H9 (cell line): ENCODE data around the gene STX8. TPM values are rescaled to one million over a fixed set of nuclear protein-coding genes. Genes with fewer than 3 reads are reported as not detected.

Experiments
- DNase-seq: peaks from one replicate; pipeline ENCODE4 v3.0.0-alpha.2; 2017
- H2AFZ ChIP-seq: one replicate; pipeline ENCODE4 v1.6.1; 2013; ENCODE audit warnings: mild to moderate bottlenecking, low read length, control low read depth, moderate library complexity
- H2AK5ac ChIP-seq: 2 replicates; pipeline ENCODE4 v1.6.1; 2013; ENCODE audit warnings: low read length, control low read depth, mixed read lengths; ENCODE audit not compliant: insufficient read length
- H2BK120ac ChIP-seq: one replicate; pipeline ENCODE4 v1.6.1; 2013; ENCODE audit warnings: low read depth, mild to moderate bottlenecking, low read length, control low read depth, inconsistent platforms; ENCODE audit not compliant: poor library complexity, severe bottlenecking
- H2BK12ac ChIP-seq: 2 replicates; pipeline ENCODE4 v1.6.1; 2013; ENCODE audit warnings: low read length, control low read depth, mixed read lengths, low read depth; ENCODE audit not compliant: insufficient read length
- H2BK15ac ChIP-seq: 2 replicates; pipeline ENCODE4 v1.6.1; 2013; ENCODE audit warnings: low read depth, low read length, control low read depth
- H2BK20ac ChIP-seq: one replicate; pipeline ENCODE4 v1.6.1; 2013; ENCODE audit warnings: low read depth, mild to moderate bottlenecking, low read length, control low read depth, inconsistent platforms; ENCODE audit not compliant: poor library complexity, severe bottlenecking
- H2BK5ac ChIP-seq: 2 replicates; pipeline ENCODE4 v1.6.1; 2013; ENCODE audit warnings: low read length, control low read depth, mixed read lengths; ENCODE audit not compliant: insufficient read length
- H3K14ac ChIP-seq: 2 replicates; pipeline ENCODE4 v1.6.1; 2013; ENCODE audit warnings: low read length, control low read depth; ENCODE audit not compliant: insufficient read depth
- H3K18ac ChIP-seq: 2 replicates; pipeline ENCODE4 v1.6.1; 2013; ENCODE audit warnings: low read depth, mild to moderate bottlenecking, mixed read lengths, low read length, control low read depth; ENCODE audit not compliant: insufficient read length
- H3K23ac ChIP-seq: 2 replicates; pipeline ENCODE4 v1.6.1; 2013; ENCODE audit warnings: low read length, control low read depth, mixed read lengths, low read depth; ENCODE audit not compliant: insufficient read length
- H3K23me2 ChIP-seq: 2 replicates; pipeline ENCODE4 v1.6.1; 2013; ENCODE audit warnings: low read depth, mild to moderate bottlenecking, mixed read lengths, low read length, control low read depth; ENCODE audit not compliant: insufficient read length, poor library complexity, severe bottlenecking
- H3K27ac ChIP-seq: 2 replicates; pipeline ENCODE4 v1.5.1; 2013; ENCODE audit warnings: low read length, control low read depth, mixed read lengths, low read depth; ENCODE audit not compliant: insufficient read length
- H3K27me3 ChIP-seq: 2 replicates; pipeline ENCODE4 v1.6.1; 2013; ENCODE audit warnings: low read length, control low read depth, inconsistent platforms; ENCODE audit not compliant: insufficient read depth
- H3K4ac ChIP-seq: 2 replicates; pipeline ENCODE4 v1.6.1; 2013; ENCODE audit warnings: low read depth, mild to moderate bottlenecking, control low read depth, inconsistent platforms, low read length, moderate library complexity
- H3K4me1 ChIP-seq: 2 replicates; pipeline ENCODE4 v1.6.1; 2013; ENCODE audit warnings: low read length, control low read depth, inconsistent platforms; ENCODE audit not compliant: insufficient read depth
- H3K4me2 ChIP-seq: 2 replicates; pipeline ENCODE4 v1.6.1; 2013; ENCODE audit warnings: low read length, control low read depth, mixed read lengths; ENCODE audit not compliant: insufficient read length, insufficient read depth
- H3K56ac ChIP-seq: 2 replicates; pipeline ENCODE4 v1.6.1; 2013; ENCODE audit warnings: low read depth, mild to moderate bottlenecking, mixed read lengths, low read length, control low read depth; ENCODE audit not compliant: insufficient read length
- H3K79me1 ChIP-seq: 2 replicates; pipeline ENCODE4 v1.6.1; 2013; ENCODE audit warnings: low read depth, mild to moderate bottlenecking, moderate library complexity, low read length, control low read depth, inconsistent platforms; ENCODE audit not compliant: insufficient read depth, poor library complexity, severe bottlenecking
- H3K79me2 ChIP-seq: 2 replicates; pipeline ENCODE4 v1.6.1; 2013; ENCODE audit warnings: low read length, control low read depth, inconsistent platforms; ENCODE audit not compliant: insufficient read depth
- H3K9ac ChIP-seq: 2 replicates; pipeline ENCODE4 v1.6.1; 2013; ENCODE audit warnings: low read length, control low read depth, mixed read lengths; ENCODE audit not compliant: insufficient read length; ENCODE audit errors: extremely low read depth
- H3K9me3 ChIP-seq: one replicate; pipeline ENCODE4 v1.6.1; 2013; ENCODE audit warnings: low read depth, low read length, inconsistent platforms; ENCODE audit not compliant: control insufficient read depth
- H3T11ph ChIP-seq: one replicate; pipeline ENCODE4 v1.6.1; 2013; ENCODE audit warnings: mild to moderate bottlenecking, low read length, control low read depth, inconsistent platforms
- H4K20me1 ChIP-seq: one replicate; pipeline ENCODE4 v1.6.1; 2013; ENCODE audit not compliant: control insufficient read depth, insufficient read length, insufficient read depth
- H4K5ac ChIP-seq: 2 replicates; pipeline ENCODE4 v1.6.1; 2013; ENCODE audit warnings: low read depth, mild to moderate bottlenecking, mixed read lengths, low read length, control low read depth; ENCODE audit not compliant: insufficient read length
- H4K8ac ChIP-seq: replicated peaks from 2 replicates; pipeline ENCODE4 v1.6.1; 2013; ENCODE audit warnings: low read length, control low read depth, mixed read lengths, low read depth; ENCODE audit not compliant: insufficient read length
- H4K91ac ChIP-seq: 2 replicates; pipeline ENCODE4 v1.6.1; 2013; ENCODE audit warnings: low read depth, mild to moderate bottlenecking, moderate library complexity, mixed read lengths, low read length, control low read depth; ENCODE audit not compliant: insufficient read length
- H3K27ac Mint-ChIP-seq, 3 experiments: 2 replicates in 2 of 3; 3 replicates in 1 of 3; pipeline ENCODE4 v1.8.0; 2020 to 2021; ENCODE audit warnings: mixed read lengths in 3 of 3, mild to moderate bottlenecking in 1 of 3, moderate library complexity in 1 of 3
- H3K27me3 Mint-ChIP-seq: 2 replicates; pipeline ENCODE4 v1.8.0; 2021; ENCODE audit warnings: low read depth, mild to moderate bottlenecking, moderate library complexity, mixed read lengths
- H3K36me3 Mint-ChIP-seq, 3 experiments: 2 replicates in 2 of 3; 3 replicates in 1 of 3; pipeline ENCODE4 v1.8.0; 2020 to 2021; ENCODE audit warnings: low read depth in 3 of 3, mixed read lengths in 3 of 3; ENCODE audit not compliant: insufficient read depth in 1 of 3
- H3K4me1 Mint-ChIP-seq, 2 experiments: 2 replicates each; pipeline ENCODE4 v1.8.0; 2020; ENCODE audit warnings: mixed read lengths in 2 of 2
- H3K4me3 Mint-ChIP-seq, 2 experiments: 2 replicates in 1 of 2; 3 replicates in 1 of 2; pipeline ENCODE4 v1.8.0; 2020 to 2021; ENCODE audit warnings: mild to moderate bottlenecking in 2 of 2, mixed read lengths in 2 of 2, moderate library complexity in 1 of 2
- H3K9me3 Mint-ChIP-seq, 2 experiments: 2 replicates in 1 of 2; 3 replicates in 1 of 2; pipeline ENCODE4 v1.8.0; 2020; ENCODE audit warnings: mild to moderate bottlenecking in 2 of 2, mixed read lengths in 2 of 2, moderate library complexity in 1 of 2
- WGBS: extraction: QIAGEN DNeasy Blood & Tissue Kit; methylation state at CpG from one replicate; pipeline ENCODE4 v1.1.7; 2013; ENCODE audit warnings: missing lambda C conversion rate, low lambda C conversion rate, mixed read lengths; ENCODE audit not compliant: insufficient read length; ENCODE audit errors: extremely low coverage; 5-methylcytosine and 5-hydroxymethylcytosine counted together
- total RNA-seq: library from RNA; stranded (reverse); gene quantifications from 2 replicates; pipeline ENCODE4 v1.2.1, GENCODE V29; 2021
- TF ChIP-seq, protein P1 (sequence below): fragments of 200-600 bp; sonication (generic); conservative IDR thresholded peaks from 3 replicates; pipeline ENCODE4 v1.8.0; 2021; ENCODE audit warnings: antibody characterized with exemption, mild to moderate bottlenecking

The STX8 gene
- total RNA-seq, 1 experiment from 2014 or later = 55.1 TPM

GRCh38 chr17:9427465-9428315, 147.9 kb downstream of the STX8 start:
- no CpG with 5 or more reads among the region's 11 CpGs for WGBS
- H3K36me3 Mint-ChIP-seq = no peaks in the 10 kb centered on the region
- no peaks in the 10 kb centered on the region for H3K27me3 ChIP-seq

More at GRCh38 chr17:9427465-9428315, 147.9 kb downstream of the STX8 start:
- Mint-ChIP-seq H3K9me3 (peaks cover 2 to 3% of the 10 kb centered on the region in 2 experiments; a peak in 2 of 5 replicates), H3K4me1 (peaks cover 13 to 16% of the 10 kb centered on the region in 2 experiments), H3K27ac (peak overlapping the region in 2 of 3 experiments; percentile 72 to 83; a peak in 3 of 7 replicates), H3K4me3 (no peak overlapping the region), H3K27me3 (no peaks in the 10 kb centered on the region)
- Histone ChIP-seq H3K27ac (no peak overlapping the region), H2BK12ac (no peak overlapping the region), H3K23ac (no peak overlapping the region), H2BK5ac (no peak overlapping the region), H2BK15ac (no peak overlapping the region), H3K23me2 (no peaks in the 10 kb centered on the region), H4K20me1 (no peaks in the 10 kb centered on the region), H2AFZ (no peak overlapping the region), H3K4me2 (no peak overlapping the region), H4K8ac (no peak overlapping the region), H3K79me1 (no peaks in the 10 kb centered on the region), H3K9me3 (no peaks in the 10 kb centered on the region), H3K79me2 (no peaks in the 10 kb centered on the region), H3K9ac (no peak overlapping the region), H2BK120ac (no peak overlapping the region), H3K4ac (no peak overlapping the region), H4K5ac (no peak overlapping the region), H2BK20ac (peak overlapping the region; percentile 49), H3T11ph (no peak overlapping the region), H2AK5ac (no peak overlapping the region), H3K14ac (no peak overlapping the region), H3K4me1 (peaks cover 3% of the 10 kb centered on the region; the same call in 1 of the 2 replicates), H4K91ac (no peak overlapping the region), H3K56ac (no peak overlapping the region), H3K18ac (no peak overlapping the region)
- no peak for DNase-seq
- TF ChIP-seq, protein P1, sequence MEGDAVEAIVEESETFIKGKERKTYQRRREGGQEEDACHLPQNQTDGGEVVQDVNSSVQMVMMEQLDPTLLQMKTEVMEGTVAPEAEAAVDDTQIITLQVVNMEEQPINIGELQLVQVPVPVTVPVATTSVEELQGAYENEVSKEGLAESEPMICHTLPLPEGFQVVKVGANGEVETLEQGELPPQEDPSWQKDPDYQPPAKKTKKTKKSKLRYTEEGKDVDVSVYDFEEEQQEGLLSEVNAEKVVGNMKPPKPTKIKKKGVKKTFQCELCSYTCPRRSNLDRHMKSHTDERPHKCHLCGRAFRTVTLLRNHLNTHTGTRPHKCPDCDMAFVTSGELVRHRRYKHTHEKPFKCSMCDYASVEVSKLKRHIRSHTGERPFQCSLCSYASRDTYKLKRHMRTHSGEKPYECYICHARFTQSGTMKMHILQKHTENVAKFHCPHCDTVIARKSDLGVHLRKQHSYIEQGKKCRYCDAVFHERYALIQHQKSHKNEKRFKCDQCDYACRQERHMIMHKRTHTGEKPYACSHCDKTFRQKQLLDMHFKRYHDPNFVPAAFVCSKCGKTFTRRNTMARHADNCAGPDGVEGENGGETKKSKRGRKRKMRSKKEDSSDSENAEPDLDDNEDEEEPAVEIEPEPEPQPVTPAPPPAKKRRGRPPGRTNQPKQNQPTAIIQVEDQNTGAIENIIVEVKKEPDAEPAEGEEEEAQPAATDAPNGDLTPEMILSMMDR = no peak
